HG03457 (cell line): ENCODE results near the gene KCNQ2.
"Not testable (repeated sequence)": the region's sequence is repeated elsewhere in the genome, so short reads cannot be mapped to it uniquely, and the experiment has no call there.

Source experiments
- ATAC-seq: cut with Tn5 transposase; IDR thresholded peaks from one replicate; pipeline ENCODE4 v1.9.1; 2021; ENCODE audit warnings: moderate number of reproducible peaks; ENCODE audit not compliant: unreplicated experiment

Gene KCNQ2

DNA sequence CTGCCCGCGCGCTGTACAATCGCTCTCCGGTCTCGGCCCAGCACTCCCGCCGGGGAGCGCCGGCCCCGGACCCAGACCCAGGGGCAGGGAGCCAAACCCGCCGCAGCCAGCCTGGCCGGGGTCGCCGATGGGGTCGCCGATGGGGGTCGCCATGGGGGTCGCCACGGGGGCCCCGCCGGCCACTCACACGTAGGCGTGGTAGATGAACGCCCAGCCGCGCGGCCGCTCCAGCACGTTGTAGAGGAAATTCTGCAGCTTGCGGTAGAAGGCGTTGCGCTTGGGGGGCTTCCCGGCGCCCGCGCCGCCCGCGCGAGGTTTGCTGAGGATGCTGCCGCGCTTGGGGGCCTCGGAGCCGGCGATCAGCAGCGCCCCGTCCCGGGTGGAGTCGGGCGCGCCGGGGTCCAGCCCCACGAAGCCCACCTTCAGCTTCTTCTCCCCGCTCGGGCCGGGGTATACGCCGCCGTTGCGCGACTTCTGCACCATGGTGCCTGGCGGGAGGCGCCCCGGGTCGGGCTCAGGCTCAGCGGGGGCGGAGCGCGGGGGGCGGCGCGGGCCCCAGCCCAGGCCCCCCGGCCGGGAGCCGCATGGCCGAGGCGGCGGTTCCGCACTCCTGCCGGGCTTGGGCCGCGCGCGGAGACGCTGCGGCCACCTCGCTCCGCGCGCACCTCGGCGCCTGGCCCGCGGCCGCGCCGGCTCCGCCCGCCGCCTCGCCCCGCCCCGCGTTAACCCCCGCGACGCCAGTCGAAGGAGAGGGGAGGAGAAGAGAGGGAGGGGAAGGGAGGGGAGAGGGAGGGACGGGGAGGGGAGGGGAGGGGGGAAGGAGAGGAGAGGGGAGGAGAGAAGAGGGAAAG, at the start of gene KCNQ2:
TSS of gene KCNQ2 (minus strand) at position 675 of the 851 bp plus-strand sequence. CDS start at position 483, 192 bp downstream.
- ATAC-seq = no peak

DNA sequence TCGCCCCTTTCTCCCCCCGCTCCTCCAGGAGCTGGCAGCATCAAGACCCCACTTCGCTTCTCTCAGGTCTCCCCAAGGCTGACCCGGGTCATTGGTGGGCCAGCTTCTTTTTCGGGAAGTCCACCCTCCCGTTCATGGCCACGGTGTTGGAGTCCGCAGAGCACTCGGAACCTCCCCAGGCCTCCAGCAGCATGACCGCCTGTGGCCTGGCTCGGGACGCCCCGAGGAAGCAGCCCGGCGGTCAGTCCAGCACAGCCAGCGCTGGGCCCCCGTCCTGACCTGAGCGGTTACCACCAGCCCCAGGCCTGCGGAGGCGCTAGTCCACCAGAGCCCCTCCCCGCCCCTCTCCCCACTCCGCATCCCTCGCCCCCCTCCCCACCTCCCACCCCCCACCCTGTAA, 49.1 kb upstream of the KCNQ2 start:
- ATAC-seq = no peak

DNA sequence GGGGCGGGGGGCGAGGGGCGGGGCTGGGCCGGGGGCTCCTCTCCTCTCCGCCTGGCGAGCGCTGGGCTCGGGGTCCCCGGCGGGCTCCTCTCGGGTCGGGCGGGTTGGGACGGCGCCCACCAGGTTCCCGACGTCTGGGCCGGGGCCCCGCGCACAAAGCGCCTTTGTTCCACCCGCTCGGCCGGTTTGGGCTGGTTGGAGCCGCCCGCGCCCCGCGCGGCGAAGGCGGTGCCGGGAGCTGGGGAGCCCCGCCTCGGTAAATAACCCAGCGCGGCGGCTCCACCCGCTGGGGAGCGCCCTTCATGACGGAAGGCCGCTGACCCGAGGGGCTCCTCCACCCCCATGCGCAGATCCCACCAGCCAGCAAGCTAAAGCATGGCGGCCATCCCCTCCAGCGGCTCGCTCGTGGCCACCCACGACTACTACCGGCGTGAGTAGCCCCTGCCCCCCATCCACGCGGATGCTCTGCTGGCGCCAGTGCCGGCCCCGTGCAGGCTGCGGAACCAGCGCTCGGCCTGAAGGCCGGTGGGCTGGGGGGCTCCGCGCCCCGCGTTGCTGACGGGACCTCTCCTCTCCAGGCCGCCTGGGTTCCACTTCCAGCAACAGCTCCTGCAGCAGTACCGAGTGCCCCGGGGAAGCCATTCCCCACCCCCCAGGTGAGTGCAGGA, 48.6 kb upstream of the KCNQ2 start:
- peak; percentile 25 for ATAC-seq

DNA sequence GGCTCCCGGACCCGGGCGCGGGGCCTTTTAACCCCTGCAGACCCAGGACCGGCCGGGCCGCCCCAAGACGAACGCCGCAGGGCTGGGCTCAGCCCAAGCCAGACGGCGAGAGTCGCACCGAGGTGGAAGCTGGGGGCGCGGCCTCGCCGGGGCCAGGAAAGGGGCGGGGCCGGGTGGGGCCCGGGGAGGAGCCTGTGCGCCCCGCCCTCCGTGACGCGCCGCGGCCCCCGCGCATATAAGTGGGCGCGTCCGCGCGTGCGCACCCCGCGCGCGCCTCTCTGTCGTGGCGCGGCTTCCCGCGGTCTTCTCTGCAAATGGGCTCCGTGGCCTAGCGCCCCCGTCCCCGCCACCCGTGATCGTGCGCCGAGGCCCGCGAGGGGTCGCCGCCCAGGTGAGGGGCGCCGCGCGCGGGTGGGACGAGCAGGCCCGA, 48.1 kb upstream of the KCNQ2 start, which contains the start of gene PPDPF:
TSS of gene PPDPF (plus strand) at position 262 of the 430 bp plus-strand sequence. CDS start 544 bp downstream, outside the sequence.
- peak; percentile 54 for ATAC-seq

- ATAC-seq = peak; percentile 21
These were observed 47.4 kb upstream of the KCNQ2 start for GRCh38 chr20:63519668-63520503.

- ATAC-seq = no peak
These were observed 46.7 kb upstream of the KCNQ2 start for GRCh38 chr20:63518946-63519667.

- ATAC-seq = no peak
These were observed 46.0 kb upstream of the KCNQ2 start for GRCh38 chr20:63518351-63518861.

- ATAC-seq = no peak
These were observed 45.2 kb upstream of the KCNQ2 start for GRCh38 chr20:63517376-63518309.

GRCh38 chr20:63514520-63514919, 42.1 kb upstream of the KCNQ2 start:
- not testable (repeated sequence) for ATAC-seq

- ATAC-seq = no peak
These were observed 40.8 kb upstream of the KCNQ2 start for GRCh38 chr20:63513207-63513606.

DNA sequence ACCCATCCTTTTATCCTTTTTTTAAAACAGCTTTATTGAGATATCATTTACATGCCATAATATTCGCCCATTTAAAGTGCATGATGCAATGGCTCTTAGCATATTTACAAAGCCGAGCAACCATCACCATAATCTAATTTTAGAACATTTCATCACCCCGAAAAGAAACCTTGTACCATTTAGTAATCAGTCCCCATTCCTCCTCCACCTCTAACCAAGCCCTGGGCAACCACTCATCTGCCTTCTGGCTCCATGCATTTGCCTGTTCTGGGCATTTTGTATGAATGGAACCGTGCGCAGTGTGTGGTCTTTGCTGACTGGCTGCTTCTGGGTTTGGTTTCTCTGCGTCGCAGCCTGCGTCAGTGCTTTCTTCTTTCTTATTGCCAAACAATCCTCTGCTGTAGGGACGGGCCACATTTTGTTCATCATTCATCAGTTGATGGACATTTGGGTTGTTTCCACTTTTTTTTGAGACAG, 36.7 kb upstream of the KCNQ2 start:
- no peak for ATAC-seq

GRCh38 chr20:63508072-63508768, 35.8 kb upstream of the KCNQ2 start:
- no peak for ATAC-seq

GRCh38 chr20:63507083-63507743, 34.8 kb upstream of the KCNQ2 start:
- no peak for ATAC-seq

- no peak for ATAC-seq
These were observed 33.3 kb upstream of the KCNQ2 start for GRCh38 chr20:63505723-63506122.

DNA sequence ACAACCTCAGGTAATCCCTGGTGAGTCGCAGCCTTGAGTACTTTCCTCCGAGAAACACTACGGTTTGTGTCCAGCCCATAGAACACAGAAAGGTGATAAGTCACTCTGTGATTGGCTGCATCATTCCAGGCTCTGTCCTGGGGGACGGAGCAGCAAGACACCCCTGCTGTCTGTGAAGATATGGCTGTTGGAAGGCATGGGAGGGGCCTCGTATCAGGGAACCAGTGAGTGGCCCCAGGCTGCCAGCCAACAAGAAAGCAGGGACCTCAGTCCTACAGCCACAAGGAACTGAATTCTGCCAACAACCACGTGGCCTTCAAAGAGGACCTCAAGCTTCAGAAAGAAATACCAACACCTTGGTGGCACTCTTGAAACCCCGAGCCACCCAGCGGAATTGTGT, 32.8 kb upstream of the KCNQ2 start:
- ATAC-seq = no peak

- no peak for ATAC-seq
These were observed 32.2 kb upstream of the KCNQ2 start for GRCh38 chr20:63504642-63505041.

GRCh38 chr20:63503524-63503923, 31.1 kb upstream of the KCNQ2 start:
- no peak for ATAC-seq

DNA sequence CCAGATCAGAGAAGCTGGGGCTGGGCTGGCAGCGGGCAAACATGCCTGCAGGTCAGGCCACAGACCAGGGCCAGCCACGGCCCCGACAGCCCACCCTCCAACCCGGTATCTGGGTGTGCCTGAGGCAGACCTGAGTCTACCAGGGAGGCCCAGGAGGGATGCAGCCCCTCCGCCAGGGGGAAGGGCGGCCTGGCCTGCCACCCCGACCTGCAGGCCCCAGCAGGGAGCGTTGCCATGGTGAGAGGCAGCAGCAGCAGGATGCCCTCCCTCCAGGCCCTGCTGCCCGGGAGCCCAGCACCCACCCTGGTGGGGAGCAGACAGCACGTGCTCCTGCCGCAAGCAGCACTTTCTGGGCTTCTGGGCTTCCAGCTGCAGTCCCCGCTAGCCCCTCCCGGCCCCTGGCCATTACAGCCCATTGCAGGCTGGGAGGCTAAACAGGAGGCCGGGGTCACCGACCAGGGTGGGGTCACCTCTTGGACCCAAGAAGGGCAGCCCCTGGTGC, 30.3 kb upstream of the KCNQ2 start:
- ATAC-seq = no peak
